Stimulated activated CD8-positive, alpha-beta memory T cell treated with anti-CD3 and anti-CD28 coated beads, Interleukin-12 subunit alpha, Interleukin-12 subunit beta, amount 100 ng/mL, for 24 hours (primary cell): ENCODE data around the gene OLIG2.

Source experiments
- DNase-seq: peaks from one replicate; pipeline ENCODE4 v3.0.0-alpha.2; 2020; ENCODE audit errors: extremely low read depth

OLIG2 gene

DNA sequence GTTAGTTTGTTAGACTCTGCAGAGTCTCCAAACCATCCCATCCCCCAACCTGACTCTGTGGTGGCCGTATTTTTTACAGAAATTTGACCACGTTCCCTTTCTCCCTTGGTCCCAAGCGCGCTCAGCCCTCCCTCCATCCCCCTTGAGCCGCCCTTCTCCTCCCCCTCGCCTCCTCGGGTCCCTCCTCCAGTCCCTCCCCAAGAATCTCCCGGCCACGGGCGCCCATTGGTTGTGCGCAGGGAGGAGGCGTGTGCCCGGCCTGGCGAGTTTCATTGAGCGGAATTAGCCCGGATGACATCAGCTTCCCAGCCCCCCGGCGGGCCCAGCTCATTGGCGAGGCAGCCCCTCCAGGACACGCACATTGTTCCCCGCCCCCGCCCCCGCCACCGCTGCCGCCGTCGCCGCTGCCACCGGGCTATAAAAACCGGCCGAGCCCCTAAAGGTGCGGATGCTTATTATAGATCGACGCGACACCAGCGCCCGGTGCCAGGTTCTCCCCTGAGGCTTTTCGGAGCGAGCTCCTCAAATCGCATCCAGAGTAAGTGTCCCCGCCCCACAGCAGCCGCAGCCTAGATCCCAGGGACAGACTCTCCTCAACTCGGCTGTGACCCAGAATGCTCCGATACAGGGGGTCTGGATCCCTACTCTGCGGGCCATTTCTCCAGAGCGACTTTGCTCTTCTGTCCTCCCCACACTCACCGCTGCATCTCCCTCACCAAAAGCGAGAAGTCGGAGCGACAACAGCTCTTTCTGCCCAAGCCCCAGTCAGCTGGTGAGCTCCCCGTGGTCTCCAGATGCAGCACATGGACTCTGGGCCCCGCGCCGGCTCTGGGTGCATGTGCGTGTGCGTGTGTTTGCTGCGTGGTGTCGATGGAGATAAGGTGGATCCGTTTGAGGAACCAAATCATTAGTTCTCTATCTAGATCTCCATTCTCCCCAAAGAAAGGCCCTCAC lies at the start of gene OLIG2:
Gene OLIG2, plus strand, starts transcription at position 447 of the 954 bp plus-strand sequence. CDS start 928 bp downstream, outside the sequence.
- no peak for DNase-seq

DNA sequence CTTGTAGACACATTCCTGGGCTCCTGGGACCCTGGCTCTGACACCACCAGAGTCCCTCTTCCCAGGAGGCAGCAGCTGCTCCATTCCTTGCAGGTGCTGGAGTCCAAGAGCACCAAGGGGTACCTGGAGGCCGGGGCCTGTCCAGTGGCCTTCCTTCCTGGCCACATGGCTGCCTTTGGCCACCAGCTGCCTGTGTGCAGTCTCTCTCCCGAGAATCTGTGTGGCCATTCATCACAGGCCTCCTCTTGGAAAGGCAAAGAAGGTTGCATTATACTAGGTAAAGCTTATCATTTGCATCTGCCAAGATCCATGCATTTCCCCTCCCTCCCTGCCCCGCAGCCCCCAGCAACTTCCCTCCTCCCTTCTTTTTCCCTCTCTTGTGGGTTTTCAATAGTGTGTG lies 48.9 kb upstream of the OLIG2 start:
- DNase-seq, result no peak

DNA sequence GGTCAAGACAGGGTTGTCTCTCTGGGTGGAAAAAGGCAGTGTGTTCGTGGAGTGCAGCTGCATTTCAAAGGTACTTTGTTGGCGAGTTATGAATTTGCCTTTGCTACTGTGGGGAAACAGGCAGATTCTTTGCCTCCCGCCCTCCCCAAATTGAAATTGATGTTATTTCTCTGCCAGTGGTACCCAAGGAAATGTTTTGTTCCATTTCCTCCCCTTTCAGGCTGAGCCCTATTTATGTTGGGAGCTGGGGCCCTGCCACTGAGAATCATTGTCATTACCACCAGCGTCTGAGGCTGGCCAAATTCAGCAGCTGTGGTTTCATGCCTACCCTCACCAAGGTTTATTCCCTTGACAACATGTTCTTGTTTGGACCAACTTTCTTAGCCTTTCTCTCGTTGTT lies 48.5 kb upstream of the OLIG2 start:
- DNase-seq, result no peak

DNA sequence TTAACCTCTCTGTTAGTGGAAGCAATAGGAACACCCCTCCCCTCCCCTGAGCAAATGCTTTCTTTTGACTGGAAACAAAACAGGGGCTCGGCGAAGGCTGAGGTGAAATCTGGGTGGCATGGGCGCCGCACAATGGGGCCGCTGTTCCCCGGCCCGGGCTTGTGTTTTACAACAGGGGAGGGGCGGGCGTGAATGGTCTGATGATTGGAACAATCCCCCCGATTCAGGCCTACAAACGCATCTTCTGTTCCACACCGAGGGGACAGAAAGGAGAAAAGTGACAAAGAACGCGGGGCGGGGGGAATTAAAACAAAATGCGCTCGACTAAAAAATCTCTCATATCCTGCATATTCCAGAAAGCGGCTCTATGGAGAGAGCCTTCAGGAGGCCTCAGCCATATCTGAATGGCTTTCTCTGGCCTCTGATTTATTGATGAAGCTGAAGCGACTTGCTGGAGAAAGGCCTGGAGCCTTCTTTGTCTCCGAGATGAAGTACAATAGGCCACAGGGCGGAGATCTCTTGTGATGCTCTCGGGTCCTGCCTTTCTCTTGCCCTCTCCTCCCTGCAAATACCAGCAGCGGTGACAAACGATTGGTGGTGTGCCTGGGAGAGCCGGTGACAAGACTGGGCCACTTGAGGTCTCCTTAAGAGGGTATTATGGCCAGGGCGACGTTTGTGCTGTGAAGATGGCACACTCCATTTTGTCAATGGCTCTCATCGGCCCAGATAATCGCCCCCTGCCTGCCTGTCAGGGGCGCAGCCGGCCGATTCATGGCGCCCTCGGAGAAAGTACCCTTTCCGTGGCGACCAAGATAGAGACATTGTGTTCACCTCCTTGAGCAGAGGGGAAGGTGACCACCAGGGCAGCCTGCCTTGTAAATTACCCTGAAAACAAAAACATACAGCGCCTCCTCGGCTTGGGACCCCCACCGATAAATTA lies 47.1 kb upstream of the OLIG2 start:
- no peak for DNase-seq

DNA sequence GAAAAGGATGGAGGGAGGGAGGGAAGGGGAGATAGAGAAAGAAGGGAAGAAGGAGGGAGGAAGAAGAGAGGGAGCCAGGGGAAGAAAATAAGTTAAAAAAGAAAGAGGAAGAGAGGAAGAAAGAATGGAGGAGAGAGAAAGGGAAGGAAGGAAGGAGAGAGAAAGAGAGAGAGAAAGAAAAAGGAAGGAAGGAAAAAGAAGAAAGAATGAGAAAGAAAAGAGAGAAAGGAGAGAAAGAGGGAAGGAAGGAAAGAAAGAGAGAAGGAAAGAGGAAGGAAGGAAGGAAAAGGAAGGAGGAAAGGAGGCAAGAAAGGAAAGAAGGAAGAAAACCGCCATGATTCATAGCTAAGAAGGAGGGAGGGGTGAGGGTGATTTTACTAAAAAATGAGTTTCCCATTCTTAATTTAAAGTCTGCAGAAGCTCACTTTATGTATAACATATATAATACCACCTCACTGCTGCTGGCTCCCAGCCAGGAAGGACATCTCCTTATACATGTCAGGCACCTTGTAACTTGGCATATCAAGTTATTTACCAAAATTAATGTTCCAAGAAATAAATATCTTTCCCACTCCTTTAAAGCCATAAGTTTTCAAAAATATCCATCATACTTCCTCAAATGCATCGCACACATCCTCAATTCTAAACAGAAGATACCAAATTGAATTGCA lies 46.0 kb upstream of the OLIG2 start:
- DNase-seq, result no peak

DNA sequence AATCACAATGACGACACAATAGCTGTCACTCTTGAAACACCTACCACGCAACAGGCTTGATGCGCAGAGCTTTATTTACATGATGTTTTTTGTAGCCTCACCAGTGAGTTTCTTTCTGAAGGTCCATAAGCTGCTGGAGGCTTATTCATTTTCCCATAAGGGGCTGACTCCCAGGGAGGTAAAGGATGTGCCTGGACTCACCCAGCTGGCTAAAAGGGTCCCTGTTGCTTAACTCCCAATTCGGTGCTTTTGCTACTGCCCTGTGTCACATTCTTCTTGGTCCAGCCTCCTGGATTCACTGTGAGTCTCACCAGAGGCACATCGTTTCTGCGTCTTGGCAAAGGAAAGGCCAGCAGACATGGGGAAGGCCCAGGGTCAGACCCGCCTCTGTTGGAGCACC lies 44.6 kb upstream of the OLIG2 start:
- no peak for DNase-seq

DNA sequence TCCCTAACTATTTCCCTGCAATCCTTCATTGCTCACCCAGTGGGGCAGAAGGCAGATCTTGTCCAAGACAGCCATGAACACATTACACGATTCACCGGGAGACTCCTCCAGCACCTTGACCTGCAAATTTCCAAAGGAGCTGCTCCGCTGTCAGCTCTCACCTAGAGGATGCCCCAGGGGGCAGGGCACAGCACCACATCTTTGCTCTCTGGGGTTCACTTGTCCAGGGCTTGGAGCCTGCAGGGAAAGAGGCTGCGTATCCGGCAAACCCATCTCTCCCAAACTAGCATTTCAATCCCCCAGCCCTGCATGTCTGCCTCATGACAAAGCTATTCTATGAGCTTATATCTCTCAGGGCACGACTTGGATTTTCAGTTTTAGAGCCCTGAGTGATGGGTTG lies 35.1 kb upstream of the OLIG2 start:
- no peak for DNase-seq

DNA sequence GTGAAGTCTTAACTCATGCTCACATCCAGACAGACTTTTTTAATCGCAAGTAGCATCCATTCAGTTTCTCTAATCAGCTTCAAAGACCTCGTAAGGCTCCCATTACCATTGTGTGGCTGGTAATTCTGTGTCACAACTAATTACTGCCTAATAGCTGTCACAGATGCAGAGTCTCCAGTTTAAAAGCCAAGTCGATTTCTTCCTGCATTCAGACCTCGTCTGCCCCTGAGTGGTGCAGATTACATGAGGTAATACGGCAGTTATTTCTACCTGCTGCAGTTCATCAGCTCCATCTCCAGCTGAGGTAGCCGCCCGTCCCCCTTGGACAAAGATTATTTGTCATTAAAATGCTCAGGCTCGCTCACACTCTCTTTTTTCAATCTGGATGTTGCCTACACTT lies 34.4 kb upstream of the OLIG2 start:
- DNase-seq, result no peak

DNA sequence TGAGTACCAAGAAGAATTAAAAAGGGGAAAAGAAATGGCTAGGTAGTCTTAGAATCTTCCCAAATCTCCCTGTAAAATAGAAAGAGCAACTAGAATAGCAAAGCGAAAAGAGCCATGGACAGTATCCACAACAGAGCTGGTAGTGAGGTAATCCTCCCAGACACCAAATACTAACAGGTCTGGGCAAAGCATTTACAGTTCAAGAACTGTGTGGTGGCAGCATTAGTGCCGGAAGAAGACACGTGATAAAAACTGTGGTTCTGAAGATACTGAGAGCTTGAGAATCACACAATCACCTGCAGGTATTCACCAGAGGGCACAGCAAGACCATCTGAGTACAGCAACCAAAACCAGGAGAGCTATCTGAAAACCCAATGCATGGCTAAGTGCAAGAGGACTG lies 31.8 kb upstream of the OLIG2 start:
- DNase-seq, result no peak

DNA sequence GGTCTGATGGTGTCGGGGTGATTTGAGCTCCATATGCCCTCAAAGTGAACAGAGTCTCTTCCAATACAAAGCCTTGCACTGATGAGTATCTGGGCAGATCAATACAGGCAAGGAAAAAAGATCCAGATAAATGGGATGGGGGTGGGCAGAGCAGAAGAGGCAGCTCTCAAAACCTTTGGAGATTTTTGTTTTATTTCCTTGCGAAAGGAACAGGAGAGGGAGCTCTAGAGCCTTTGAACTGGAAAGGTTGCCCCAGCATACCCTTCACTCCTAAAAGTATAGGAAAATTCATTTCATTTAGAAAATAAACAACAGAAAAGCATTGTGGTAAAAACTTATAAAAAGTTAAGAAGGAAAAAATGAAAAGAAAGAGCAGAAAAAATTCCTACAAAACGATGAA lies 31.4 kb upstream of the OLIG2 start:
- DNase-seq, result no peak

DNA sequence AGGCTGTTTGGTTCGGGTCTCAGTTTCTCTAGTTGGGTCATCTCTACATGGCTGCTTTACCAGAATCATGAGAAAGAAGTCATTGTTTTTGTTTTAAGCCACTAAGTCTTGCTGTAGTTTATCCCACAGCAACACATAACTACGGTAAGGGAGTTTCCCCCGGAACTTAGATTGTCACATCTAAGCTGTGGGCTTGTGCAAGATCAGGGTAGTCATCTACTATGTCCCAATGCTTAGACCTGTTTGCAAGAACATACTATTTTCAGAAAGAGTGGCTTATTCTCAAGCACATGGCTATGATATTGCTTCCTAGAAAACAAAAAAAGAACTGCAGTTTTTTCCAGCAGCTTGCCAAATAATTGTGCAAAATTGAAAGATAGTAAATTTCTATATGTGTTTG lies 18.0 kb upstream of the OLIG2 start:
- no peak for DNase-seq

DNA sequence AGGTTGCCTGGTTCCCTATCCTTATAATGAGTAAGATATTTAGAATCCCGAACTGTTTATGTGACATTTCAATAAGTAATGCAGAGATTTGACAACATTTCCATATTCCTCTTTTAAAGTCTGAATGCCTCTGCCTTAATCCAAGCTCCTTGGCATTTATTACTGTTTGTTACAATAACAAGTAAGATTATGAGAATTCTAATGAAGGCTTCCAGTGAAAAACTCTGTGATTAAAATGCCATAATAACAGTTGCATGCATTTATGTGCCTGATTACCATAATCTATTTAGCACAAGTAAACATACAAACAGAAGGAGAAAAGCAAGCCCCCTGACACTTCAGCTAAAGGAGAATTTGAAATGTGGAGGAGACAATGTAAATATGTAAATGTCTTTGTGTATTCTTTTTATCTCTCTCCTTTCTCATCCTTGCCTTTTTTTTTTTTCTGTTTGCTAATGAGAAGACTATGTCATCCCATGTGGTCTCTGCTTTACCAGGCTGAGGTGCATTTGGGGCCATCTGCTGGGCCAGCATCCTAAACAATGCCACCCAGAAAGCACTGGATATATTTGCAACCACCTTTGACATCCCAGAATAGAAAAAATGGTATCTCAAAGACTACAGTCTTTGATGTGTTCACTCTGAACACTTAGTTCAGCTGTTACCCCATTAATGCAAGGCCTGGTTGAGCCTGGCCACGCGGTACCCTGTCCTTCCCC lies 17.2 kb upstream of the OLIG2 start:
- DNase-seq, result no peak

DNA sequence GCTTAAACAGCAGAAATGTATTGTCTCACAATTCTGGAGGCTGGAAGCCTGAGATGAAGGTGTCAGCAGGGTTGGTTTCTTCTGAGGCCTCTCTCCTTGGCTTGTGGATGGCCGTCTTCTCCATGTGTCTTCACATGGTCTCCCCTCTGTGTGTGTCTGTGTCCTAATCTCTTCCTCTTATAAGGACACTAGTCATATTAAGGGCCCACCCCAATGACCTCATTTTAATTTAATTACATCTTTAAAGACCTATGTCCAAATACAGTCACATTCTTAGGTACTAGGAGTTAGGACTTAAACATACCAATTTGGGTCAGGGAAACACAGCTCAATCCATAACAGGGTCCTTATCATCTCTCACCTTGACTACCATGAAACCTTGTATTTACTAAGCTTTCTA lies 14.8 kb upstream of the OLIG2 start:
- DNase-seq, result no peak

DNA sequence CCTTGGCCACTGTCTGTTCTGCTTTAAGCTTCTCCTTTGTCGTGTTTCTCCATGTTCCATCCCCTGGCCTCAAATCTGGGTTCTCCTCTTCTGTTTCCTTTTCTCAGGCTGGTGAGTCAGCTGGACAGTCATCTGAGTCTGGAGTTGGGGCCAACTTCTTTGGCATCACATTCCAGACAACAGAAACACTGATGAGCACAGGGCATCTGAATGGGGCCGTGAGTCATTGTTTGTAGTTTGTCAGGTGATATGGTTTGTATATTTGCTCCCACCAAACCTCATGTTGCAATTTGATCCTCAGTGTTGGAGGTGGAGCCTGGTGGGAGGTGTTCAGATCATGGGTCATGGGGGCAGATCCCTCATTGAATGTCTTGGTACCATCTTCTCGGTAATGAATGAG lies 14.3 kb upstream of the OLIG2 start:
- no peak for DNase-seq

DNA sequence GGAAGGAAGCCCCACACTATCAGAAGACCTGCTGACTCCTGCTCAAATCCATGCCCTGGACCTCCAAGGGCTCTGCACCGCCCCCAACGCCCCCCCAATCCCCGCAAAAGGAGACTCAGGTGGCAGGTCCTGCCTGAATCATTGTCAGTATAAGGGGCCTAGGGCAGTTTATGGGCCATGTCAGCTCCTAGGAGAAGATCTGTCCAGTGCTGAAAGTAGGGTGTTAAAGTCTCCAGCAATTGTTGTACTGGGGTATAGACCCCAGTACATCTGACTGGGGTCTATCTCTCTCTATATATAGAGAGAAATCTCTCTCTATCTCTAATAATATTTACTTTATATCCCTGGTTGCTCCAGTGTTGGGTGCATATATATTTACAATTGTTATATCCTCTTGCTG lies 12.1 kb upstream of the OLIG2 start:
- no peak for DNase-seq

DNA sequence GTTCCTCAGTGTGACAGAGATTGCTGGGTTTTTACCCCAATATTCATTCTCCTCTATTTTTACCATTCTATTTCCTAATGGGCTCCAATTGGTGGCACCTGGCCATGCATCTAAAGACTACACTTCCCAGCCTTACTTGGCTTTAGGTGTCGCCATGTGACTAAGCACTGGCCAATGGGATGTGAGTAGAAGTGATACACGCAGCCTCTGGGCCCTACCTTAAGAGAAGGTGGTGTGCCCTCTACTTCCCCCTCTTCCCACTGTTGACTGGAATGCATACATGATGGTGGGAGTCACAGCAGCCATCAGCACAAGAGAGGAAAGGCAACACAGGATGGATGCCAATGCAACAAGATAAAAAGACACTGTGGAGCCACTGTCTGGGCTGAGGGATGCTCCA lies 11.4 kb upstream of the OLIG2 start:
- DNase-seq, result no peak

DNA sequence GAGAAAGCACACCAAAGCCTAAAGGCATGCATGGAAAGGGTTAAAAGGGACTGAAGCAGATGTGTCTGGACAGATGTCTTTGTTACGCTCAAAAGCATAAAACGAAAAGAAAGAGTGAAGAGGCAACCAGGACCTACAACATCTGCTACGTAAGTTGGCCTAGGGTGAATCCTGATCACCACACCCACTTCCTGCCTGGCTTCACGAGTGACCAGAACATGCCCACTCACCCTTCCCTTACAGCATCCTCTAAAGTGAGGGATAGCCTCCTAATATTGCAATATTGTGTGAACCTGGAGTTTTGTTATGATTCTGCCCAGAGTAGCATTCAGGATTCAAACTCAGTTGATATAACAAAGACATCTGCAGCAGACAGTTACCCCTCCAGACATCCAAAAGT lies 10.6 kb upstream of the OLIG2 start:
- no peak for DNase-seq

DNA sequence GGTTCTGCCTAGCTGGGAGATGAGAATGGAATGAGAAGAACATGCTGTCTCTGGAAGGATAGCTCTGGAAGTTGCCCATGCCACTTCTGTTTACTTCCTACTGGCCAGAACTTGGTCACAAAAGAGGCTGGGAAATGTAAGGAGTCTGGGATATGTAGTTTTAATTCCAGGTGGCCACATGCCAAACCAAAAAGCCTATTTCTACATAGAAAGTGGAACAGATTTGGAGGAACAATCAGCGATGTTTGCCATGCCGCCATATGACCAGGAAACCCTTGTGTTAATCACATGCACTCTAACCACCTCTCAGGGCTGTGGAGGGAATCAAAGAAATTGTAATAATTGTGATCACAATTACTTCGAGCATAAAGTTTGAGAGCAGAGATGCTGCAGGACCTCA lies 10.0 kb upstream of the OLIG2 start:
- DNase-seq, result no peak

DNA sequence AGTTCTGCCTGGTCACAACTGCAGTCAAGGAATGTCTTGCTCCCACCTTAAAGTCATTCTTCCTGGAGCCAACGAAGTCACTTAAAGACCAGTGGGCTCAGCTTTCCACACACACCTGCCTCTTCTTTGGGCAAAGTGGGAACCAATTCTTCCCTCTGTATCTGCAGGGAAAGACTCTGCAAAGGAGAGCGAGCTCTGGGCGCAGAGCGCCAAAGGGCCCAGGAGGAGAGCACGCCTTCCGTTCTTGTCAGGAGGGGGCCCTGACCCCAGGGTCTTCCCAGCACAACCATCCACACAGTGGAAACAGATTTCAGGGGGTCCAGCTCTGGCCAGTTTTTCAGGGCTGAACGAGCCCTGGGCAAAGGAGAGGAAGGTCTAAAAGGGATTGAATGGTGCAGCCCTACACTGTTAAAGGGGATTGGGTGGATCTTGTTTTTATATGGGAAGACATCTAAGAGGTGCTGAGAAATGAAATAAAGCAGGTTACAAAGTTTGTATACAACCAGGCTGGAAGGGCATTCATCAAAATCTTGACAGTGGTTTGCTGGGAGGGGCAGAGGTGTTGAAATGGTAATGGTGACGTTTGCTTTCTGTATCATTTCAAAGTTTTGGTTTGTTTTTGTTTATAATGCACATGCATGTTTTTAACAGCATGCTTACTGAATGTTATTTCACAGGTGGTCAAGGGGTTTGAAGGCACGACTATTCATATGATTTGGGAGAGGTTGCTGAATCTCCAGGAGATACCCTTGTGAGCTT lies 6.8 kb upstream of the OLIG2 start:
- DNase-seq, result no peak

DNA sequence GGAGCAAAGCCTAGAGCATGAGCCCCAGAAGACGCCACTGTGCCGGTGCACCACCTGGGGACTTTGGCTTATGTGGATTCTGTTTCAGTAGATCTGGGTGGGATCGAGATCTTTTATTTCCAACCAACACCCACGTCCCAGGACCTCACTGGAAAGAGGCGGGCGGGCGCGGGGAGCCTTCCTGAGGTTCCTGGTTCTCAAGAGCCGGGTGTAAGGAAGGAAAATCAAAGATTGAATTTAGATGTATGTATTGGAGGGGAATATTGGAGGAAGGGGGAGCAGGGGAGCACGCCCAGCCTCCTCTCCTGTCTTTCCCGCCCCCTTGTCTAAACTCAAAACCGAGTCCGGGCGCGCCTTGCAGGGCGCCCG lies 6.2 kb upstream of the OLIG2 start:
- DNase-seq, result no peak
